Amniotic epithelial cell (primary cell): Measurements from ENCODE around the gene KRTAP1-1.
A peak's percentile ranks its signal among the peaks of the same experiment; 100 is the strongest.
"Not testable (repeated sequence)": the region's sequence is repeated elsewhere in the genome, so short reads cannot be mapped to it uniquely, and the experiment has no call there.

Experiments
- DNase-seq: peaks from one replicate; pipeline ENCODE4 v3.0.0-alpha.2; 2010; ENCODE audit warnings: low read depth

Gene KRTAP1-1

DNA sequence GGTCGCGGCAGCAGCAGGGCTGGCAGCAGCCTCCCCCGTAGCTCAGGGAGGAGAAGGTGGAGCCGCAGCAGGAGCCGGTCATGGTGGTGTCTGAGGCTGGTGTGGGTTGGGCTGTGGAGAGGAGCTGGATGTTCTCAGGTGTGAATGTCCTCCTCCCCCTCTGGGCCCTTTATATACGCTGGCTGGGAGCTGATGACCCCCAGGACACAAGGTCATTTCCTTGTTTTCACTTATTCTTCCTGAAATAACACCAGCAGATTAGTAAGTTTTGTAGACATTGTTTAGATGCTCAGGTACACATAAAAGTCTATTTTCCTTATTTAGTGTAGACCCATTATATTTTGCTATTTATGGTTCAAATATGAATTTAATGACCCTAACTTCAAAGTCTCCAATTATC lies 13.9 kb upstream of the KRTAP1-1 start, which contains the start of gene KRTAP2-2:
KRTAP2-2 (minus strand) TSS at position 101 of the 400 bp plus-strand sequence; CDS start at position 82, 19 bp downstream.
- not testable (repeated sequence) for DNase-seq

DNA sequence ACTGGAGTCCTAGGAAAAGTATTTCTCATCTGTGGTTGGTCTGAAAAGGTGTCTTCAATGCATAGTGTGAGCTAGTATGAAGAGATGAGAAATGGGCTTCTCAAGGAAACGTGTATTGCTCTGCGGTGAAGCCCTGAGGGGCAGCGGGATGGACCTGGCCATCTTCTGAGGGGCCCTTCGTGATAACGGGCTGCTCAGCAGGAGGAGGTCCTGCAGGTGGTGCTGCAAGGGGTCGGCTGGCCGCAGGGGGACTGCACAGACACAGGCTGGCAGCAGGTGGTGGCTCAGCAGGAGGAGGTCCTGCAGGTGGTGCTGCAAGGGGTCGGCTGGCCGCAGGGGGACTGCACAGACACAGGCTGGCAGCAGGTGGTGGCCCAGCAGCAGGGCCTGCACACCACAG lies 13.3 kb upstream of the KRTAP1-1 start:
- DNase-seq: not testable (repeated sequence)

DNA sequence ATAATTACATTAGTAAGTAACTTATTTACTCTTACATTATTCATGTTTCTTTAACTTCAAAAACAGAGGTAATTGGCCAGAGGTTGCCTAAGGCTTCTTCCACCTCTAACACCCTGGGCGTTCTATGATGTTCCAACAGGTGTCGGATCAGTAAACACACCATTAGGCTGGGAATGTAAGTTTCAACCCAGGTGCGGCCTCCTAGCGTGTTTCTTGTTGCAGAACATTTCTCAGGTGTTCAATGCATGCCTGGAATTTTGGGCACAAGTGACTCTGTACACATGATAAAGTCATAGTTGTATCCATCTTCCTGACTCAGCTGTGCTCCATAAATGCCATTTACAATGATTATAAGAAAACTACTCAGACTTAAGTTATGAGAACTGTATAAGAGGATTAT lies 12.8 kb upstream of the KRTAP1-1 start:
- no peak for DNase-seq

DNA sequence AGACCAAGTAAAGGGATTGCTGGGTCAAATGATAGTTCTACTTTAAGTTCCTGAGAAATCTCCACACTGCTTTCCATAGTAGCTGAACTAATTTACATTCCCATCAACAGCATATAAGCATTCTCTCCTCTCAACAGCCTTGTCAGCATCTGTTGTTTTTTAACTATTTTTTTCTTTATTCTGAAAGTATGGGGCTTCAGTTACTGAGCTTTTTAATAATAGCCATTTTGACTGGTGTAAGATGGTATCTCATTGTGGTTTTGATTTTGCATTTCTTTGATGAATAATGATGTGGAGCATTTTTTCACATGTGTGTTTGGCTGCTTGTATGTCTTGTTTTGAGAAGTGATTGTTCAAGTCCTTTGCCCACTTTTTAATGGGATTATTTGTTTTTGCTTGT lies 11.3 kb upstream of the KRTAP1-1 start:
- DNase-seq: peak; percentile 58

DNA sequence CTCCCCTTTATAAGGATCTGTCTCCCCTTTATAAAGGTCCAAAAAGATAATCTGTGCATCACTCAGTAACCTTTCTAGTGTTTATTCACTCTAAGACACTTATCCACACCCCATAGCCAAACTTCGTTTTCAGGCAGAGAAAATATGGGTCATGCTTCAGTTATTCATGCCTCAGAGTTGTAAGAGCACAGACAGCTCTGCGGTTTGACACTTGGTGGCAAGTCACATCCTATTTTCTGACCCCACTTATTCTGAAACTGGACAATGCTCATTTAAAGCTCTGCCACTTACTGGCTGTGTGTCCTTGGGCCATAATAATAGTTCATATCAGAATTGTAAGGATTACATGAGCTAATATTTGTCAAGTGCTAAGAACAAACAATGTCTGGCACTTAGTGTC lies 7.9 kb upstream of the KRTAP1-1 start:
- DNase-seq: peak; percentile 36

DNA sequence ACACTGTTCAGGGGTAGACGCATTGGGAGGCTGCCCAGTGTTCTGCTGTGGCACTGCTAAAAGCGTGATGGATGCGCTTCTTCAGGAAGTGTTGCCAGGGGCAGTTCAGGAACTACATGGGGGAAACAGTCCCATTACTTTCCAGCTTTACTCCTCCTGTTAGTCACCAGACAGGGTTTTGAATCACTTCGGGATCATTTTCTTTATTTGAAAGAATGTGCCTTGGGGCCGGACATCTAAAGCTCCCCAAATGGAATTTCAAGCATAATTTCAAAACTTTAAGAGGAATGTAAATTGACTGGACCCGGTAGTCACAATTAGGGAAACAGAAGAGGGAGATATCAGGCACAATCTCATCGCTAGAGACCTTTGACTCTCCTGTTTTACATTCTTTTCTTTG lies 7.2 kb upstream of the KRTAP1-1 start:
- DNase-seq: no peak

DNA sequence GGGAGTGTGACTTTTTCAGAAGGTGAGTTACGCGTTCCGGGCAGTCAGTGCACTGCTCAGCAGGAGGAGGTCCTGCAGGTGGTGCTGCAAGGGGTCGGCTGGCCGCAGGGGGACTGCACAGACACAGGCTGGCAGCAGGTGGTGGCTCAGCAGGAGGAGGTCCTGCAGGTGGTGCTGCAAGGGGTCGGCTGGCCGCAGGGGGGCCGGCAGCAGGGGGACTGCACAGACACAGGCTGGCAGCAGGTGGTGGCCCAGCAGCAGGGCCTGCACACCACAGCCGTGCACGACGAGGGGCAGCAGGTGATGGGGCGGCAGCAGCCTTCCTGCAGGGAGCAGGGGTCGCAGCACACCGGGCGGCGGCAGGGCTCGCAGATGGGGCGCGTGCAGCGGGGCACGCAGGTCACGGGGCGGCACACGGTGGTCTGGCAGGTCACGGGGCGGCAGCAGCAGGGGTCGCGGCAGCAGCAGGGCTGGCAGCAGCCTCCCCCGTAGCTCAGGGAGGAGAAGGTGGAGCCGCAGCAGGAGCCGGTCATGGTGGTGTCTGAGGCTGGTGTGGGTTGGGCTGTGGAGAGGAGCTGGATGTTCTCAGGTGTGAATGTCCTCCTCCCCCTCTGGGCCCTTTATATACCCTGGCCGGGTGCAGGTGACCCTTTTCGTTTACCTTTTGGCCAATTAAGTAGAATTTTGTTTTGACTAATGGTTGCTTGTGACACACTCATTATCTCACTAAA lies 5.7 kb upstream of the KRTAP1-1 start, which contains the start of gene KRTAP2-1:
KRTAP2-1 (minus strand) TSS at position 582 of the 731 bp plus-strand sequence; CDS start at position 533, 49 bp downstream.
- not testable (repeated sequence) for DNase-seq

DNA sequence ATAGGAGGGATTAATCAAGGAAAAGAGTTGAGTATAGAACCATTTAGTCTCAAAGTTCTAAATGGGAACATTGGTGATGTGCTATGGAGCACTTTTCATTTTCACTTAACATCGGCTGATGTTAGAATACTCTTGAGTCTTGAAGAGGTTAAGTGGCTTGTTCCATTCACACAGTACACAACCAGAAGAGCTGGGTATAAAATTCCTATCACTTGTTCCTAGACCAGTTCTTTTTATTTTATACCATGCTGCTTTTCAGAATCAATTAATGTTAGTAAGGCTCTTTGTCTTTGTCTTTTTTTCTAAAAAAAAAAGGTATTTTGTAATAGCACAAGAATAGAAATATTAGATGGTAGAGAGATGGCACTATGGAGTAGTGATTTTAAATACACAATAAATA lies 1.7 kb upstream of the KRTAP1-1 start:
- DNase-seq: no peak

DNA sequence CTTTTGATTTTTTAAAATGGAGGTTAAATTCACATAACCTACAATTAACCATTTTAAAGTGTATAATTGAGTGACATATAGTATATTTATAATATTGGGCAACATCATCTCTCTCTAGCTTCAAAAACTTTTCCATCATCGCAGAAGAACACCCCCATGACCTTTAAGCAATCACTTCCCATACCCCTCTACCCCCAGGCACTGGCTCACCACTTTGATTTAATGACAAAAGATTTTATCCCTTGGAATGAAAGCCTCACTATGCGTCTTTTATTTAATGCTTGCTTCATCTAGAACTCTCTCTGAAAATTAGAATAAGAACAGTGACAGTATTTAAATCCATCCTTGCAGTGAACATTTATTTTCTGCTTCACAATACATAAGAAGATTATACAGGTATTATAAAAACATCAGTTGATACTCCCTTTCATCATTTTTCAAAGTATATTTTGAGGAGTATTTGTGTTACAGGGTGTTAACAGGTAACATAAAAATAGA lies 3.3 kb downstream of the KRTAP1-1 start:
- DNase-seq: no peak

DNA sequence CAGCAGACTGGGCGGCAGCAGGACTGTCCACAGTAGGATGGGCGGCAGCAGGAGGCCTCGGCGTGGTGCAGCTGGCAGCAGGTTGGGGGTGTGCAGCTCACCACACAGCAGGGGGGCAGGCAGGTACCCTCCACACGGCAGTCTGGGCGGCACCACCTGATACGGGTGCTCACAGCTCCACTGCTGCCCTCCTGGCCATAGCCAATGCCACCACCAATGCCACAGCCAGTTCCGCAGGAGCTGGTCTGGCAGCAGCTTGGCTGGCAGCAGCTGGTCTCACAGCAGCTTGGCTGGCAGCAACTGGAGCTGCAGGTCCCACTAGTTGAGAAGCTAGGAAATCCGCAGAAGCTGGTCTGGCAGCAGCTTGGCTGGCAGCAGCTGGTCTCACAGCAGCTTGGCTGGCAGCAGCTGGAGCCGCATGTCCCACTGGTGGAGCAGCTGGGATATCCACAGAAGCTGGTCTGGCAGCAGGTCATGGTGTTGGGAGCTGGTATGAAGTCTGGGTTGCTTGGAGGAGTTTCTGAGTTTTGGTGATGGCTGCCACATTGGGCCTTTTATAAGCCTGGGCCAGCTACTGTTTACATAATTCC lies 6.8 kb downstream of the KRTAP1-1 start, which contains the start of gene KRTAP1-3:
KRTAP1-3 (minus strand) TSS at position 529 of the 590 bp plus-strand sequence; CDS start at position 476, 53 bp downstream.
- DNase-seq: not testable (repeated sequence)

DNA sequence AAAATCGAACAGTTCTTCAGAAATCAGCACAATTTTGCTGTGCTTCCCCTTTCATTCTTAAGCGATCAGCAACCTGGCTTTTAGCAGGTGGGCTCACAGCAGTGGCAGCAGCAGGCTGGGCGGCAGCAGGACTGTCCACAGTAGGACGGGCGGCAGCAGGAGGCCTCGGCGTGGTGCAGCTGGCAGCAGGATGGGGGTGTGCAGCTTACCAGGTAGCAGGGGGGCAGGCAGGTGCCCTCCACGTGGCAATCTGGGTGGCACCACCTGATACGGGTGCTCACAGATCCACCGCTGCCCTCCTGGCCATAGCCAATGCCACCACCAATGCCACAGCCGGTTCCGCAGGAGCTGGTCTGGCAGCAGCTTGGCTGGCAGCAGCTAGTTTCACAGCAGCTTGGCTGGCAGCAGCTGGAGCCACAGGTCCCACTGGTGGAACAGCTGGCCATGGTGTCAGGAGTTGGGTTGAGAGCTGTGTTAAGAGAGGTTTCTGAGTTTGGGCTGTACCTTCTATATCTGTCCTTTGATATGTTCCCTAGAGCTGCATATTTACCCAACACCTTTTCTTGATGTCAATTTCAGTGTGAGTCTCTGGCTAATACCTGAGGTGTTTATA lies 11.5 kb downstream of the KRTAP1-1 start, which contains the start of gene KRTAP1-4:
KRTAP1-4 (minus strand) TSS at position 563 of the 613 bp plus-strand sequence; CDS start at position 446, 117 bp downstream.
- DNase-seq: no peak

DNA sequence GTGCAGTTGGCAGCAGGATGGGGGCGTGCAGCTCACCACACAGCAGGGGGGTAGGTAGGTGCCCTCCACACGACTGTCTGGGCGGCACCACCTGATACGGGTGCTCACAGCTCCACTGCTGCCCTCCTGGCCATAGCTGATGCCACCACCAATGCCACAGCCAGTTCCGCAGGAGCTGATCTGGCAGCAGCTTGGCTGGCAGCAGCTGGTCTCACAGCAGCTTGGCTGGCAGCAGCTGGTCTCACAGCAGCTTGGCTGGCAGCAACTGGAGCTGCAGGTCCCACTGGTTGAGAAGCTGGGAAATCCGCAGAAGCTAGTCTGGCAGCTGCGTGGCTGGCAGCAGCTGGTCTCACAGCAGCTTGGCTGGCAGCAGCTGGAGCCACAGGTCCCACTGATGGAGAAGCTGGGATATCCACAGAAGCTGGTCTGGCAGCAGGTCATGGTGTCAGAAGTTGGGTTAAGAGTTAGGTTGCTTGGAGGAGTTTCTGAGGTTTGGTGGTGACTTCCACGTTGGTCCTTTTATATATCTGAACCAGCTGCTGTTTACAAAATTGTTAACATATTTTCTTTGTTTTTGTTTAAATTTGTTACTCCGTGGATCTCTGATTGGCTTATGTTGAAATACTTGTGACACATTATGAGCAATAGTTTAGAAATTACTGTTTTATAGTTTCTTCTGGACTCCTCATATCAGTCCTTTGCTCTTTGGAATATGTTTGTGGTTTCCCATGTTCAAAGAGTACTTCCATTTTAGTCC lies 14.4 kb downstream of the KRTAP1-1 start, which contains the start of gene KRTAP1-5:
KRTAP1-5 (minus strand) TSS at position 494 of the 757 bp plus-strand sequence; CDS start at position 441, 53 bp downstream.
- DNase-seq: peak; percentile 82

DNA sequence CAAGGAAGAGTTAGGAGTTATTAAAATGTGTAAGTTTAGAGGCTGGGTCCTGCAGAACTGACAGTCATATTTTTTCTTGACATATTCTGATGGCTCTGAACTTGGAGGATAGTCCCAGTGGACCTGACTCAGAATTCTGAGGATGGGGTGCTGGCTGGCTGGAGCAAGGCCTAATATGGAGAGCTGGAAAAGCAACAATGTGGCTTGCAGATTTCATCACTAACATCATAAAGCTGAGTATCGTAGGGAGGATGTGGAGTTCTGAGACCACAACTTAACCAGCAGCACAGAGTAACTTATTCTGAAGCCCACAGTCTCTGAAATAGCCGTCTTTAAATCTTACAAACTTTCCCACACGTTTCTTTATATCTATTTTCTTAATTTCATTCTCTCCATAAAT lies 16.6 kb downstream of the KRTAP1-1 start:
- peak; percentile 21 for DNase-seq

DNA sequence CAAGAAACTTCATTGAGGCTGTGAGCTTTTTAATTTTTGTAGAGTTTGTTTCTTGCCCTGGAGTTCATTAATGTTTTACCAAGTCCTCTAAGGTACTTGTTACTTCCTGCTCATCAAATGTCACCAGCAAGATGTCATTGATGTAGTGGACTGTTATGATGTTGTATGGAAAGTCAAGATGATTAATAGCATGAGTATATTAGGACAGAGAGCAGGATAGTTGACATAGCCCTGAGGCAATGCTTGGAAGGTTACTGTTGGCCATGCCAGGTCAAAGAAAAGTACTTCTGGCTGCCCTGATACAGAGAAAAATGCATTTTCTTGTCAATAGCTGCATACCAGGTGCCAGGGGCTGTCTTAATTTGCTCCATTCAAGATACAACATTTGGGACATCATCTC lies 20.9 kb downstream of the KRTAP1-1 start:
- DNase-seq: no peak

DNA sequence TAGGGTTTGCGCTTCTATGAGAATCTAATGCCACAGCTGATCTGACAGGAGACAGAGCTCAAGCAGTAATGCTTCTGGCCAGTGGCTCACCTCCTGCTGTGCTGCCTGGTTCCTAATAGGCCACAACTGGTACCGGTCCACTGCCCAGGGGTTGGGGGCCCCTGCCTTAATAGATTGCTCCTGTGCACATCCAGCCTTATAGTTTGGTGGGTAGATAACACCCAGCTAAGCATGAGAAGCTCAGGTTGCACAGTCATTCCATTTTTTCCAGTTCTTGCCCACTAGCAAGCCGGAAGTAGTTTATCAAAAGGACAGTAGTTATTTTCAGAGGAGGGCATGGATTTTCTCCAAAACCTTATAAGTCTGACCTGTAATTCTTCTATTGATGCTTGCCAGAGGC lies 21.8 kb downstream of the KRTAP1-1 start:
- no peak for DNase-seq

DNA sequence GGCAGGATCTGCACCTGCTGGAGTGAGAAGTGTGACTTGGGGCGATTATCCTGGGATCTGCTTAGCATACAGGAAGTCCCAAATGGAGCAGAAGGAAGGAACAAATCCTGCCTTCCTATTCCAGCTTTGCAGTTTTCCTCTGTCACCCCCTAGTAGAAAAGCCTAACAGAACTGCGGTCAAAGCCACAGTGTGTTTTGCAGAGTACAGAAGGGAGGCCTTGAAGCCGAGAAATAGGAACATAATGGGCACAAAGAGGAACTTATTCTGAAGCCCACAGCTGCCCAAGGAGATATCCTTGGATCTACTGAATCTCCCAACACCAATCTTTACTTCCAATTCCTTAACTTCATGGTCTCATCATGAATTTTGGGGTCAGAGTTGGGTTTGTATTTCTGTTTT lies 22.7 kb downstream of the KRTAP1-1 start:
- no peak for DNase-seq

DNA sequence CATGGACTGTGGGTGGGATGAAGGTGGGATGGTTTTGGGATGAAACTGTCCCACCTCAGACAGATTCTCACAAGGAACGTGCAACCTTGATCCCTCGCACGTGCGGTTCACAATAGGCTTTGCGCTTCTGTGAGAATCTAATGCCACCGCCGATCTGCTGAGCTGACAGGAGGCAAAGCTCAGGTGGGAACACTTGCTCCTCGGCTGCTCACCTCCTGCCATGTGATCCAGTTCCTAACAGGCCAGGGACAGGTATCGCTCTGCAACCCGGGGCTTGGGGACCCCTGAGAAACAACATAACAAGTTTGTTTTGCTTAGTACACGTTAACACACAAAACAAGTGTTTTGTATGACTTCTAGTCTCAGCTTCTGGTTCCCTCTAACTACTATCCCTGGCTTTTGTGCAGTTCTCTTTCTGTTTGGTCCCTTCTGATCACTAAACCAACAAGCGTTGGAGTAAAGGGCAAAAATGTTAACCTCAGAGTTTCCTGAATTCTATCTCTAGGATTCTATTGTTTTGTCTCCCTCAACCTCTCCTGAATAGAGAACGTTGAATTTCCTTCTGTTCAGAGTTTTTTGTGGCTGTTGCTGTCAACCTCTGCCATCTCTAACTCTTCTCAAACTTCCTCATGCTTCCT lies 24.6 kb downstream of the KRTAP1-1 start:
- DNase-seq: no peak

DNA sequence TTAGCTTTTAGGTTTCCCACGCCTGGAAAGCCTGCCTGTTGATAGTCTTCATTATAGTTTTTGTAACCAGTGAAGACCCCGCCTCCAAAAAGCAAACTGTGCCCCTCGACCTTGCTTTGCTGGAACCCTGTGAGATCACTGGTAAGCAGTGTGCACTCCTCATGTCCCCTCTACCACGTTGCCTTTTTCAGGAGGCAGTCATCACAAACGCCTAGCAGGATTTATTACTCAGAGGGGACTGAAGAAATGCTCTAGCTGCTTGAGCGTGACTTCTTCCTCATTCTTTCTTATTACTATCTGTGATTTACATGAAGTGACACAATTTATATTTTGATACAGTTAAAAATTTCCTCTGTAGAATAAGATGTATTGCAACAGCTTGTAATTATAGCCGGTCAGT lies 25.8 kb downstream of the KRTAP1-1 start:
- DNase-seq: no peak

DNA sequence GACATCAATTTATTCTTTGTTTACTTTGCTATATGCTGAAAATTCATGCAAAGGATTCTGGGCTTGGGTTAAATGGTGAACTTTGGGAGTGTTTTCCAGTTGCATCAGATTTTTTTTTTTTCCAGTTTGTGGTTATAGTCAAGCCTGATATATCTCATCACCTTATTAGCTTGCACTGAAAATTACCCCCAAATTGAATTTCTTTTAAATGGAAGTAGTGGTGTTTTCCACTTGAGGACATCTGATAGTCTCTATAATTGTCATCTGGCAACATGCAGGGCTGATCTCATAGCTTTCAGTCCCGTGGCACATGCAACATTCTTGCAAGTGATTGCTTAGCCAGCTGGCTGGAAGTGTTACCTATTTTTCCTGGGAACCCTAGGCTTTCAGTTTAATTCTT lies 27.6 kb downstream of the KRTAP1-1 start:
- no peak for DNase-seq

DNA sequence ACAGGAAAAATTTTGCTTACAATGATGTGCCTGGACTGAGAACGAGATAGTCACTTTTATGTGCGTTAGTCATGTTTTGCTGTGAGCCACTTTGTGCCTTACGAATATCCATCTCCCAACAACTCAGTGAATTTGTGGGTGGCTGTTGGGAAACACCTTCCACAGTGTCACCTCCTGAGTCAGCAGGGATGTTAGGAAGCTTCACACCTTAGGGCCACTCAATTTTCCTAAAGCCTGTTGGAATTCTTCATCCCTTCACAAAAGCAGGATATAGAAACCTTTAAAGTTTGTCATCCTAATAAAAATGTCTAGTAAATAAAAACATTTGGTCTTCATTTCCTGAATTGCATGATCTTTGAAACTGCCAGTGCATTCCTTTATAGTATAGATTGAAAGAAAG lies 28.1 kb downstream of the KRTAP1-1 start:
- no peak for DNase-seq
